Liver (tissue), 9 donors: ENCODE measurements around the gene OR6Q1. TPM values are rescaled to one million over a fixed set of nuclear protein-coding genes. Genes with fewer than 3 reads are reported as not detected.

Experiments
- DNase-seq: peaks from one replicate; pipeline ENCODE4 v3.0.0-alpha.2; 2017; ENCODE audit warnings: low spot score
- H3K27ac ChIP-seq, 2 donors: one replicate each; pipeline ENCODE4 v1.7.0; 2013; ENCODE audit warnings: inconsistent platforms in 2 of 2, low read length in 2 of 2, control low read depth in 1 of 2, low read depth in 1 of 2, mild to moderate bottlenecking in 1 of 2
- H3K27me3 ChIP-seq, 4 donors: one replicate each; pipeline versions ENCODE4 v1.6.1 to v1.7.0; 2013; ENCODE audit warnings: low read length in 3 of 4, inconsistent platforms in 1 of 4, mild to moderate bottlenecking in 1 of 4, moderate library complexity in 1 of 4; ENCODE audit not compliant: control insufficient read depth in 4 of 4, insufficient read depth in 4 of 4
- H3K36me3 ChIP-seq, 4 donors: one replicate each; pipeline versions ENCODE4 v1.6.1 to v1.7.0; 2013; ENCODE audit warnings: low read length in 3 of 4, mild to moderate bottlenecking in 3 of 4, low read depth in 1 of 4, moderate library complexity in 1 of 4; ENCODE audit not compliant: control insufficient read depth in 4 of 4, insufficient read depth in 3 of 4
- H3K4me1 ChIP-seq, 4 donors: one replicate each; pipeline versions ENCODE4 v1.6.1 to v1.7.0; 2013; ENCODE audit warnings: low read length in 3 of 4, mild to moderate bottlenecking in 3 of 4, moderate library complexity in 1 of 4; ENCODE audit not compliant: control insufficient read depth in 4 of 4, insufficient read depth in 4 of 4
- H3K4me3 ChIP-seq, 3 donors: one replicate each; pipeline versions ENCODE4 v1.6.1 to v1.7.0; 2013; ENCODE audit warnings: low read length in 3 of 3, control low read depth in 1 of 3, low read depth in 1 of 3, mild to moderate bottlenecking in 1 of 3
- H3K9ac ChIP-seq, 2 donors: one replicate each; pipeline ENCODE4 v1.7.0; 2013; ENCODE audit warnings: low read length in 2 of 2, mild to moderate bottlenecking in 2 of 2, moderate library complexity in 2 of 2, control low read depth in 1 of 2, low read depth in 1 of 2
- H3K9me3 ChIP-seq, 4 donors: one replicate each; pipeline versions ENCODE4 v1.6.1 to v1.7.0; 2013; ENCODE audit warnings: low read length in 3 of 4; ENCODE audit not compliant: control insufficient read depth in 4 of 4
- ATF3 ChIP-seq: IDR thresholded peaks from 2 replicates; pipeline ENCODE4 v1.6.1; 2016; ENCODE audit warnings: antibody characterized with exemption
- EGR1 ChIP-seq, 2 donors: IDR thresholded peaks; 2 replicates each; pipeline ENCODE4 v1.6.1; 2016 to 2018; ENCODE audit warnings: antibody characterized with exemption in 2 of 2, low read depth in 2 of 2
- FOXA1 ChIP-seq: IDR thresholded peaks from 2 replicates; pipeline ENCODE4 v1.6.1; 2016; ENCODE audit warnings: antibody characterized with exemption
- FOXA2 ChIP-seq: IDR thresholded peaks from 2 replicates; pipeline ENCODE4 v1.6.1; 2016; ENCODE audit warnings: antibody characterized with exemption
- GABPA ChIP-seq, 2 donors: IDR thresholded peaks in 1 of 2; conservative IDR thresholded peaks in 1 of 2; 2 replicates each; pipeline ENCODE4 v1.6.1; 2016; ENCODE audit warnings: antibody characterized with exemption in 2 of 2, mild to moderate bottlenecking in 1 of 2, moderate library complexity in 1 of 2
- HNF4A ChIP-seq, 2 donors: conservative IDR thresholded peaks; 2 replicates each; pipeline ENCODE4 v1.6.1; 2016; ENCODE audit warnings: antibody characterized with exemption in 2 of 2, mild to moderate bottlenecking in 2 of 2
- HNF4G ChIP-seq: IDR thresholded peaks from 2 replicates; pipeline ENCODE4 v1.6.1; 2016; ENCODE audit warnings: antibody characterized with exemption
- JUND ChIP-seq, 2 donors: IDR thresholded peaks; 2 replicates each; pipeline ENCODE4 v1.6.1; 2016; ENCODE audit warnings: antibody characterized with exemption in 2 of 2
- NR2F2 ChIP-seq: IDR thresholded peaks from 2 replicates; pipeline ENCODE4 v1.6.1; 2016; ENCODE audit warnings: antibody characterized with exemption
- RAD21 ChIP-seq, 2 donors: IDR thresholded peaks; 2 replicates each; pipeline ENCODE4 v1.6.1; 2016; ENCODE audit warnings: antibody characterized with exemption in 2 of 2, mild to moderate bottlenecking in 2 of 2
- RXRA ChIP-seq, 2 donors: IDR thresholded peaks; 2 replicates each; pipeline ENCODE4 v1.6.1; 2017 to 2018; ENCODE audit warnings: antibody characterized with exemption in 2 of 2, mild to moderate bottlenecking in 1 of 2
- SP1 ChIP-seq: IDR thresholded peaks from 2 replicates; pipeline ENCODE4 v1.6.1; 2018; ENCODE audit warnings: antibody characterized with exemption, mild to moderate bottlenecking
- TAF1 ChIP-seq: conservative IDR thresholded peaks from 2 replicates; pipeline ENCODE4 v1.6.1; 2016; ENCODE audit warnings: antibody characterized with exemption, mild to moderate bottlenecking
- YY1 ChIP-seq: IDR thresholded peaks from 2 replicates; pipeline ENCODE4 v1.6.1; 2016; ENCODE audit warnings: antibody characterized with exemption, mild to moderate bottlenecking
- whole genome bisulfite sequencing: extraction: QIAGEN DNeasy Blood & Tissue Kit; methylation state at CpG from one replicate; pipeline ENCODE4 v1.1.7; 2013; 5-methylcytosine and 5-hydroxymethylcytosine counted together
- polyA plus RNA-seq, 2 donors: library from polyadenylated mRNA; stranded (reverse) in 1 of 2; unstranded in 1 of 2; fragments of 200-250 nt in 1 of 2; fragments of >200 nt in 1 of 2; fragmentation: Nextera tagmentation in 1 of 2; extraction: Ambion mirVana in 1 of 2; gene quantifications; one replicate each; pipeline versions ENCODE4 v1.2.1 to v1.2.3, GENCODE V29; 2013 to 2015
- total RNA-seq, 2 donors: library from RNA; depleted of rRNA; stranded (reverse); fragments of >200 nt; gene quantifications; one replicate each; pipeline ENCODE4 v1.2.3, GENCODE V29; 2014
- TF ChIP-seq, protein P1 (sequence below): fragments of 150-350 bp; IDR thresholded peaks from 2 replicates; pipeline ENCODE4 v1.5.1; 2017; ENCODE audit warnings: improper control_type of control experiment, low read depth, low read length; ENCODE audit not compliant: missing input control
- TF ChIP-seq, protein P2 (sequence below): IDR thresholded peaks from 2 replicates; pipeline ENCODE4 v1.6.1; 2016; ENCODE audit warnings: antibody characterized with exemption
- TF ChIP-seq, protein P3 (sequence below): IDR thresholded peaks from 2 replicates; pipeline ENCODE4 v1.6.1; 2016; ENCODE audit warnings: antibody characterized with exemption
- TF ChIP-seq, protein P4 (sequence below): IDR thresholded peaks from 2 replicates; pipeline ENCODE4 v1.6.1; 2016; ENCODE audit warnings: antibody characterized with exemption, mild to moderate bottlenecking
- donor health status: healthy.
- donor health status: healthy.
- donor health status: healthy.
- donor health status: healthy.
- donor health status: healthy.

The OR6Q1 gene
- total and polyA plus RNA-seq, 4 donors, result not detected

GRCh38 chr11:58006940-58007339 is 23.8 kb upstream of the OR6Q1 start (continued):
- TF ChIP-seq, protein P1, sequence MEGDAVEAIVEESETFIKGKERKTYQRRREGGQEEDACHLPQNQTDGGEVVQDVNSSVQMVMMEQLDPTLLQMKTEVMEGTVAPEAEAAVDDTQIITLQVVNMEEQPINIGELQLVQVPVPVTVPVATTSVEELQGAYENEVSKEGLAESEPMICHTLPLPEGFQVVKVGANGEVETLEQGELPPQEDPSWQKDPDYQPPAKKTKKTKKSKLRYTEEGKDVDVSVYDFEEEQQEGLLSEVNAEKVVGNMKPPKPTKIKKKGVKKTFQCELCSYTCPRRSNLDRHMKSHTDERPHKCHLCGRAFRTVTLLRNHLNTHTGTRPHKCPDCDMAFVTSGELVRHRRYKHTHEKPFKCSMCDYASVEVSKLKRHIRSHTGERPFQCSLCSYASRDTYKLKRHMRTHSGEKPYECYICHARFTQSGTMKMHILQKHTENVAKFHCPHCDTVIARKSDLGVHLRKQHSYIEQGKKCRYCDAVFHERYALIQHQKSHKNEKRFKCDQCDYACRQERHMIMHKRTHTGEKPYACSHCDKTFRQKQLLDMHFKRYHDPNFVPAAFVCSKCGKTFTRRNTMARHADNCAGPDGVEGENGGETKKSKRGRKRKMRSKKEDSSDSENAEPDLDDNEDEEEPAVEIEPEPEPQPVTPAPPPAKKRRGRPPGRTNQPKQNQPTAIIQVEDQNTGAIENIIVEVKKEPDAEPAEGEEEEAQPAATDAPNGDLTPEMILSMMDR, result no peak
- TF ChIP-seq SP1, result no peak
- no peak for TF ChIP-seq FOXA2
- no peak for TF ChIP-seq NR2F2
- TF ChIP-seq GABPA (IDR thresholded peaks at IDR 0.05 in 1 of 2, conservative IDR thresholded peaks at IDR 0.05 in 1 of 2), result no peak
- TF ChIP-seq HNF4G, result no peak
- no peak for TF ChIP-seq RXRA (IDR thresholded peaks at IDR 0.05)
- TF ChIP-seq FOXA1, result no peak
- TF ChIP-seq JUND (IDR thresholded peaks at IDR 0.05), result no peak

- no peak overlapping the region for H3K27ac ChIP-seq
- no peaks in the 10 kb centered on the region for H3K9me3 ChIP-seq
- H3K9ac ChIP-seq, result no peak overlapping the region
- no peak overlapping the region for H3K4me3 ChIP-seq
- no peak for DNase-seq
- TF ChIP-seq EGR1 (IDR thresholded peaks at IDR 0.05; ENCODE audit: low read depth in 2 of 2) (no peak), NR2F2 (no peak), FOXA1 (no peak), HNF4A (conservative IDR thresholded peaks at IDR 0.05) (no peak), YY1 (no peak), FOXA2 (no peak), RAD21 (IDR thresholded peaks at IDR 0.05) (no peak), ATF3 (no peak), GABPA (IDR thresholded peaks at IDR 0.05 in 1 of 2, conservative IDR thresholded peaks at IDR 0.05 in 1 of 2) (no peak), RXRA (IDR thresholded peaks at IDR 0.05) (no peak), JUND (IDR thresholded peaks at IDR 0.05) (no peak), TAF1 (no peak), HNF4G (no peak), SP1 (no peak)
- TF ChIP-seq, protein P2, sequence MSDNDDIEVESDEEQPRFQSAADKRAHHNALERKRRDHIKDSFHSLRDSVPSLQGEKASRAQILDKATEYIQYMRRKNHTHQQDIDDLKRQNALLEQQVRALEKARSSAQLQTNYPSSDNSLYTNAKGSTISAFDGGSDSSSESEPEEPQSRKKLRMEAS, result no peak
- TF ChIP-seq, protein P3, sequence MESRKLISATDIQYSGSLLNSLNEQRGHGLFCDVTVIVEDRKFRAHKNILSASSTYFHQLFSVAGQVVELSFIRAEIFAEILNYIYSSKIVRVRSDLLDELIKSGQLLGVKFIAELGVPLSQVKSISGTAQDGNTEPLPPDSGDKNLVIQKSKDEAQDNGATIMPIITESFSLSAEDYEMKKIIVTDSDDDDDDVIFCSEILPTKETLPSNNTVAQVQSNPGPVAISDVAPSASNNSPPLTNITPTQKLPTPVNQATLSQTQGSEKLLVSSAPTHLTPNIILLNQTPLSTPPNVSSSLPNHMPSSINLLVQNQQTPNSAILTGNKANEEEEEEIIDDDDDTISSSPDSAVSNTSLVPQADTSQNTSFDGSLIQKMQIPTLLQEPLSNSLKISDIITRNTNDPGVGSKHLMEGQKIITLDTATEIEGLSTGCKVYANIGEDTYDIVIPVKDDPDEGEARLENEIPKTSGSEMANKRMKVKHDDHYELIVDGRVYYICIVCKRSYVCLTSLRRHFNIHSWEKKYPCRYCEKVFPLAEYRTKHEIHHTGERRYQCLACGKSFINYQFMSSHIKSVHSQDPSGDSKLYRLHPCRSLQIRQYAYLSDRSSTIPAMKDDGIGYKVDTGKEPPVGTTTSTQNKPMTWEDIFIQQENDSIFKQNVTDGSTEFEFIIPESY, result no peak
- TF ChIP-seq, protein P4, sequence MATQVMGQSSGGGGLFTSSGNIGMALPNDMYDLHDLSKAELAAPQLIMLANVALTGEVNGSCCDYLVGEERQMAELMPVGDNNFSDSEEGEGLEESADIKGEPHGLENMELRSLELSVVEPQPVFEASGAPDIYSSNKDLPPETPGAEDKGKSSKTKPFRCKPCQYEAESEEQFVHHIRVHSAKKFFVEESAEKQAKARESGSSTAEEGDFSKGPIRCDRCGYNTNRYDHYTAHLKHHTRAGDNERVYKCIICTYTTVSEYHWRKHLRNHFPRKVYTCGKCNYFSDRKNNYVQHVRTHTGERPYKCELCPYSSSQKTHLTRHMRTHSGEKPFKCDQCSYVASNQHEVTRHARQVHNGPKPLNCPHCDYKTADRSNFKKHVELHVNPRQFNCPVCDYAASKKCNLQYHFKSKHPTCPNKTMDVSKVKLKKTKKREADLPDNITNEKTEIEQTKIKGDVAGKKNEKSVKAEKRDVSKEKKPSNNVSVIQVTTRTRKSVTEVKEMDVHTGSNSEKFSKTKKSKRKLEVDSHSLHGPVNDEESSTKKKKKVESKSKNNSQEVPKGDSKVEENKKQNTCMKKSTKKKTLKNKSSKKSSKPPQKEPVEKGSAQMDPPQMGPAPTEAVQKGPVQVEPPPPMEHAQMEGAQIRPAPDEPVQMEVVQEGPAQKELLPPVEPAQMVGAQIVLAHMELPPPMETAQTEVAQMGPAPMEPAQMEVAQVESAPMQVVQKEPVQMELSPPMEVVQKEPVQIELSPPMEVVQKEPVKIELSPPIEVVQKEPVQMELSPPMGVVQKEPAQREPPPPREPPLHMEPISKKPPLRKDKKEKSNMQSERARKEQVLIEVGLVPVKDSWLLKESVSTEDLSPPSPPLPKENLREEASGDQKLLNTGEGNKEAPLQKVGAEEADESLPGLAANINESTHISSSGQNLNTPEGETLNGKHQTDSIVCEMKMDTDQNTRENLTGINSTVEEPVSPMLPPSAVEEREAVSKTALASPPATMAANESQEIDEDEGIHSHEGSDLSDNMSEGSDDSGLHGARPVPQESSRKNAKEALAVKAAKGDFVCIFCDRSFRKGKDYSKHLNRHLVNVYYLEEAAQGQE, result no peak
- TF ChIP-seq, protein P1, result no peak
- H3K4me1 ChIP-seq, result no peaks in the 10 kb centered on the region
- peaks cover 0 to 2% (median 0%) of the 10 kb centered on the region in 4 donors for H3K27me3 ChIP-seq
- WGBS, result 62% methylated on average over 6 of the region's 6 CpGs
- H3K36me3 ChIP-seq, result no peaks in the 10 kb centered on the region
These were observed 19.0 kb upstream of the OR6Q1 start for GRCh38 chr11:58011771-58012170.
